Measurements from ENCODE around the gene DARS2.
"Not testable (repeated sequence)": the region's sequence is repeated elsewhere in the genome, so short reads cannot be mapped to it uniquely, and the experiment has no call there.

DARS2 gene

DNA sequence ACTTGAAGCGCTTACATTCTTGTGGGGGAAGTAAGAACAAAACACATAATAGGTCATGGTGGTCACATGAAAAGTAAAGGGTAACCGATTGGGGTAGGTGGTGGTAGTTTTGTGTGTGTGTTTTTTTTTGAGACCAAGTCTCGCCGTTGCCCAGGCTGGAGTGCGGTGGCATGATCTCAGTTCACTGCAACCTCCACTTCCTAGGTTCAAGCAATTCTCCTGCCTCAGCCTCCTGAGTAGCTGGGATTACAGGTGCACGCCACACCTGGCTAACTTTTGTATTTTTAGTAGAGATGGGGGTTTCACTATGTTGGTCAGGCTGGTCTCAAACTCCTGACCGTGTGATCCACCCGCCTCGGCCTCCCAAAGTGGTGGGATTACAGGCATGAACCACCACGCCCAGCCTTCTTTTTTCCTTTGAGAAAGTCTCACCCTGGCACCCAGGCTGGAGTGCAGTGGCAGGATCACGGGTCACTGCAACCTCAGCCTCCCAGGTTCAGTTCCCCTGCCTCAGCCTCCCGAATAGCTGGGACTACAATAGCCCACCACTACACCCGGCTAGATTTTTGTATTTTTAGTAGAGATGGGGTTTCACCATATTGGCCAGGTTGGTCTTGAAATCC lies 37.8 kb downstream of the DARS2 start:
- not testable (repeated sequence) for DNase-seq (ENCODE audit: low spot score)

- DNase-seq (ENCODE audit: low spot score) = no peak
Measured at GRCh38 chr1:173862769-173863223, 38.3 kb downstream of the DARS2 start.

DNA sequence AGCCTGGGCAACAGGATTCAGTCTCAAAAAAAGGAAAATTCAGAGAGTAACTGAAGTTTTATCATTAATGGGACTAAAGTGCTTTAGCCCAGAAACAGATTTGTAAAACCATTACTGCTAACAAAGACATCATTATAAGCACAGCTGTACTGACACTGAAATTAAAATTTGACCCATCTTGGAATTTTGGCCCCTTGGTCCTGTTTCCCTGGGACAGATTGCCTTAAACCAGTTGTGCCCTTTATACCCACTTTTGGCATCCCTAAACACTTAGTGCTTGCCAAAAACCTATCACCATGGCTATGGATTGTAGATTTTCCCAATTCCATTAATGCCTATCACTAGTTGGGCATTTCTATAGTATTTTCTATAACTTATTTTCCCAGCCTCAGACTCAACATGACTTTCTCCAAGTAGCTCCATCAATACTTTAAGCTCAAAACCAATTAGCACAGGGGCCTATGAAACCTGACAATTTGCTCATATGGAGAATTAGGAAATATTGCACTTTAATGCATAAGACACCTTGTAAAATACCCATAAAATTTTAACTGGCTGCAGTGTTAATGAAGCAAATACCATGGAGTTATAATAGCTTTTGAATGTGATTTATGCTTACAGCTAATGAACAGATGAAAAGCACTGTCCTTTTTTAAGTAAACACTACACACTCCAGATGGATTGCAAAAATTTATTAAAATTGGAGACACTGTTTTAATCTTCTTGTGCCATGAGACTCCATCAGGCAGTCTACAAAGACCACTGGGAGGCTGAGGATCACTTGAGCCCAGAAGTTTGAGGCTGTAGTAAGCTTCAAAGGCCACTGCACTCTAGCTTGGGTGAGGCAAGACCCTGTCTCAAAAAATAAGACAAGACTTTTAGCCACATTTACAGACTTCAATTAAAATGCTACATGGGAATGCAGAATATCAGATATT lies 39.0 kb downstream of the DARS2 start:
- DNase-seq (ENCODE audit: low spot score) = no peak

GRCh38 chr1:173864179-173864867 lies 39.9 kb downstream of the DARS2 start:
- DNase-seq (ENCODE audit: low spot score) = no peak

DNA sequence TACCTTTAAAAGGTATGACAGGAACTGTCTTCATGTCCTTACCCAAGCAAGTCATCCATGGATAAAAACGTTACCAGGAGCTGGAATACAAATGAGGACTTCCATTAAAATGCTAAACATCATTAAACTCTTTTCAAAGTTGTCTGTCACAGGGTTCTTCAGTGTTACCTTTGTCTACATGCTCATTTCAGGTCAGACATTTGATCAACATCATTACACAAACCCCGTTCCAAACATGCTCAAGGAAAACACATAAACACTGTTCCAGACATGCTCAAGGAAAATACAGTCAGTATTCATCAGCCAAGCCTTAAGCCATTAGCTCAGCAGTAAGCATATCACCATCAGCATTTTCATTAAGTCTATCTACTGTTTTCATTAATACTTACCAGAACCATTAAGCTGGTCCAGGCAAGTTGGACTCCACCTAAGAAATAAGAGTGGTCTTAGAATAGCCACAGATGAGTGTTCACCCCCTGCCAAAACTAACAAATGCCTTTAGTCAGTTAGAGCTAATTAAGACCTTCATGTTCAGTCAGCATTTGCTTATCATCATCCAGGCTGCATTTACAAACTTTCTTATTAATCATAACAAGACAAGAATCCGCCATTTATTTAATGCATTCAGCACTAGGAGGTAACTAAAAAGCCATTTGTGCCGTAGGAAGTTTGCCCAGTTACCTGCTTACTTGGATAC lies 41.1 kb downstream of the DARS2 start:
- no peak for DNase-seq (ENCODE audit: low spot score)

GRCh38 chr1:173866413-173867115 lies 42.1 kb downstream of the DARS2 start:
- no peak for DNase-seq (ENCODE audit: low spot score)

- no peak for DNase-seq (ENCODE audit: low spot score)
Measured at GRCh38 chr1:173867141-173867752, 42.8 kb downstream of the DARS2 start.

DNA sequence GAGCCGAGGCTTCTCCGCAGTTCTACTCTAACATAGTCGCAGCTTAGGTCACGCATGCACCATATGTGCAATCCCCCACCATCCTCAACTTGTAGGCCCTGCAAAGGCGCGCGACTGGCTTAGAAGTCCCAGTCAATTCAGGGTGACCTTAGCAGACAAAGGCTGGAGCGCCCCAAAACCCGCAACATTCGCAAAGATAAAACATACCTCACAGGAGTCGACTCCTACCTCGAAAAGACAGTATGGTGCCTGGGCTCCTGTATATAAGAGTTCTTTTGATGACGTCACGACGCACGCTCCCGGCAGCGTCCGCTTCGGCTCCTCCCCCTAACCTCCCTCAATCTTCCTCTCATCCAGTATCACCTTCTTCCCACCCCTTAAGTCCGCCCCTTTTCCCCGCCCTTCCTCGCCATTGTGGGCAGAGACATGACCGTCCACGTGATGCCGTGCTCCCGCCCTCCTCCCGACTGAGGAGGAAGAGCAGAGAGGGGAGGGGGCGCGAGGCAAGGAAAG lies 43.3 kb downstream of the DARS2 start, which contains the start of gene GAS5:
GAS5 (minus strand) TSS at position 237 of the 513 bp plus-strand sequence.
- DNase-seq (ENCODE audit: low spot score) = peak; percentile 98

DNA sequence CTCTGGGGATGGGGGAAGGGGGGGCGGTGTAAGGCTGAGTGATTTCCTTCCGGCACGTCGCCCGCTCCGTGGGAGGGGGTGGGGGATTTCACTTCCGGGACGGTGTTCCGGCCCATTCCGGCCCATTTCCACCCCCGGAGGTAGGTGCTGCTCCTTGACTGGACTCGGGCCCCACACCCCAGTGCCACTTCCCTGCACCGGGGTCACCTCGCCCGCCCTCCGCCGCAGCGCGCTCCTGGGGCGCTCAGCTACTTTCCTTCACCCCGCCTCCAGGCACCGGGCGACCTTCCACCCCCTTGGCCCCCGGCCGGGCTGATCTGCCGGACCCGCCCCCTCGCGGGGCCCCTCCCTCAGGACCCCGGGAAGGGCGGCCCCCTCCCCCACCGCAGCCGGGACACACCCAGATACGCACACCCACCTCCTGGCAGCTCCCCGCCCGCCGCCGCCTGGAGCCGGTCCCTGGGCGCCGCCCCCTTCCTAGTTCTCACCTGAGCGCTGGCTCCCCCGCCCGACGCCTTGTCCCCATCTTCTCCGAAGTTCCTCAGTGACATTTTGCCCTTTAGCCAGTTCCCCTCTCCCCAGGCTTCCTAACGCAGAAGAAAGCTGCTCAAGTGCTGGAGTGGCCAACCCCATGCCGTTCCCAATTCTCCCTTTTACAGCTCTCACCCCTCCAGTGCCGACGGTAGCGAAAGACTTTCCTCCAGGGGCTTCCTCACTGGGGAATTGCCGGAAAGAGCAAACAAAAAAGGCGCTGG lies 44.0 kb downstream of the DARS2 start, which contains the start of gene ZBTB37:
ZBTB37 (plus strand) TSS at position 115 of the 755 bp plus-strand sequence. CDS start 1,846 bp downstream, outside the sequence.
- DNase-seq (ENCODE audit: low spot score) = no peak

DNA sequence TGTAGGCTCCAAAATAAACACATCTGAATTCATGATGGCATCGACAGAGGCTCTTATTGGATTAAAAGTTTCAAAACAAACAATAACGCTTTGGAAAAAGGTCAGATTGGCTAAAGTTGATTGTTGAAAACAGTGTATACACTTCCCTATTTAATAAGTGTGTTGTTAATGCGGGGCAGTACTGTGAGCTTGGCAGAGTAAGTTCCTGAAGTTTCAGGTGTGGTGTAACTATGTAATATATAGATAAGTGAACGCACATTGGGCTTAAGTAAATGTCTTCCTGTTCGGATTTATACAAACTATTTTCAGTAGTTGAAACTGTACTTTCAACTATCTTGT lies 44.5 kb downstream of the DARS2 start:
- DNase-seq (ENCODE audit: low spot score) = no peak

GRCh38 chr1:173870252-173871075 lies 46.0 kb downstream of the DARS2 start:
- DNase-seq (ENCODE audit: low spot score) = no peak

DNA sequence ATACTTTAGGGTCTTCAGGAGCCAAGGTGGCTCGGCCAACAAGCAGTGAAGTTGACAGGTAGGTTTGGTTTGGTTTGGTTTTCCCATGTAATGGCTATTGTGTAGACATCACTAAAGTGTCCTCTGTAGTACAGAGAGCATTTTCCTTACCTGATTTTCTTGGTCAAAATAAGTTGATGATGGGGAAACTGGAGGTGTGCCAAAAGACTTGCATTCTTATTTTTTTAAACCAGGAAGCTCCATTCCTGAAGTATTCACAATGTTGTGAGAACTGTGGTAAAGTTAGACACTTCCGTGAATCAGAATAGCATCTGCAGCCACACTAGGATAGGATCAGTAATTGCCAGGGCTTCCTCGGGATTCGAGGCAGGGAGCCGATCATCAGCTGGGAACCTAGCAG lies 46.6 kb downstream of the DARS2 start:
- no peak for DNase-seq (ENCODE audit: low spot score)

DNA sequence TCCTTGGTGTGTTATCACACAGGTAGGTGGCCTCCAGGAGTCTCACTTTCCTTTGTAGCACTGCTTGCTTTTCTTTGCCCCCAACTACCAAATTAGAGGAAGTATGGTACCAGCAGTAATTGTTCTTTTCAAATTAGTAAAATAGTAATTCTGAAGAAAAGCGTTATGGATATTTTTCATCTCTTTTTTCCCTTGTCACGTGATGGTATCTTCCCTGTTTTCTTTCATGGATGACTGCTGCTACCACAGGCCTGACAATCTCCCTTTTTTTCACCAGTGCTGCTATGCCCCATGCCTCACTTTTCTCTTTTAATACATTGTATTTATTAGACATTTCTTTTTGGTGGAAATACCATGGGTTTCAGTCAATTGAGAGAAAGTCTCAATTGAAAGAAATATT lies 47.0 kb downstream of the DARS2 start:
- DNase-seq (ENCODE audit: low spot score) = no peak

- DNase-seq (ENCODE audit: low spot score) = no peak
Measured at GRCh38 chr1:173876732-173877131, 52.3 kb downstream of the DARS2 start.

GRCh38 chr1:173878251-173878650 lies 53.8 kb downstream of the DARS2 start:
- no peak for DNase-seq (ENCODE audit: low spot score)

DNA sequence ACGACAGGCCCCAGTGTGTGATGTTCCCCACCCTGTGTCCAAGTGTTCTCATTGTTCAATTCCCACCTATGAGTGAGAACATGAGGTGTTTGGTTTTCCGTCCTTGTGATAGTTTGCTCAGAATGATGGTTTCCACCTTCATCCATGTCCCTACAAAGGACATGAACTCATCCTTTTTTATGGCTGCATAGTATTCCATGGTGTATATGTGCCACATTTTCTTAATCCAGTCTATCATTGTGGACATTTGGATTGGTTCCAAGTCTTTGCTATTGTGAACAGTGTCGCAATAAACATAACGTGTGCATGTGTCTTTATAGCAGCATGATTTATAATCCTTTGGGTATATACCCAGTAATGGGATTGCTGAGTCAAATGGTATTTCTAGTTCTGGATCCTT lies 56.6 kb downstream of the DARS2 start:
- not testable (repeated sequence) for DNase-seq (ENCODE audit: low spot score)

GRCh38 chr1:173884701-173885100 lies 60.2 kb downstream of the DARS2 start:
- DNase-seq (ENCODE audit: low spot score) = no peak

DNA sequence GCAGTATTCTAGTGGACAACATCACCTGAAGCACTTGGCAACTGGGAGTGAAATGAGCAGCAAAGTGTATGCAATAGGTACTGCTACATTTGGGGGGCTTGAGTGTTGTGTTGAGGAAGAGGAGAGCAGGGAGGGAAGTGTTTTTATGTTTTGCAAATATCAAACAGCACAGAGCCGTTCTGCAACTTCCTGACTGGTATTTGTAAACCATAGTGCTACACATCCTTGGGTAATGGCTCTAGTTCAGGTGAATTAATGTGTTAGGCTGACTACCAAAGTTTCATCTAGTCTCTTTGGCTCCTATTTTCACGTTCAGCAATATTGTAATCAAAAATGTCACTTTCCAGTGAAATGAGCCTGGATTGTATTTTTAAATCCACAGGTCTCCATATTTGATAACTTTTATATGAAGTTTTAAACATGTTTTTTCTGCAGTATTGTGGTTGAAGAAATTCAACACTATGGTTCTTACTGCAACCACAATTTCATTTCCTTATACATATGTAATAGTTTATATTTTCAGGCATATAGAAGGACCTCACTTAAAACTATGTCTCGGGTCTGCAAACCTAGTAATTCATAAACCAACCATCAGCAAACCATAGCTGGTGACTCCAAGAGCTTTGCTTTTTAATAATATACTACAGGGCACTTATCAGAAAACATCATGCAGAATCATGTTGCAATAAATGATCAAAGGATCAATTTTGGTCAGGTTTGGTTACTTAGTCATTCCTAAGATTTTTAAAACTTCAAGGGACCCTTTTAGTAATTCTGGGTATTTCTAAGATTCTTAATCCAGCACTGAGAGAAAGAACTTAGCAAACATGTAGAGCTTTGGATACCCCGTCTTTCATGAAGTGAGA lies 62.5 kb downstream of the DARS2 start:
- no peak for DNase-seq (ENCODE audit: low spot score)

All from AG08395 (cell line).